Measurements from ENCODE around the gene MED13L.

DNA sequence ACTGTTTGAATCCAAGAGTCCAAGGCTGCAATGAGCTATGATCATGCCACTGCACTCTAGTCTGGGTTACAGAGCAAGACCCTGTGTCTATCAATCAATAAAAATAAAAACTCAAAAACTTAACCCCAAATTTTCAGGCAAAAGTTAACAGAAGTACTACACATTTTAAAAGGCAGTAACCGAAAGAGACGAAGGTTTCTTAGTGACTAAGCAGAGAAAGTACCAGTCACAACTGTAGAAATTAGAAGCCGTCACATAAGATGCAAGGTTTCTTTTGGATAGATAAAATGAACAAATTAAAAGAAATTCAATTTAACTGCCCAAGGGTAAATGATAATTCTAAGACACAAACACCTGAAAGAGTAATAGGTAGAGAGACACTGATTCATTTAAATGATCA, 103.5 kb downstream of the MED13L start:
- TF ChIP-seq POLR2A (IDR thresholded peaks at IDR 0.05) (no peak), CTCF (IDR thresholded peaks at IDR 0.05) (no peak)

All from testis (tissue), 2 donors.